H1 (cell line): ENCODE results near the gene PHF24. TPM values are rescaled to one million over a fixed set of nuclear protein-coding genes. Genes with fewer than 3 reads are reported as not detected.

Source experiments
- CTCF ChIA-PET: fragments of 300-600 bp; sonication (Branson Sonifier 250); formaldehyde crosslinking; loops from one replicate; lab custom pipeline; 2021; ENCODE audit not compliant: partially characterized antibody; lab: Charles Lee
- POLR2A ChIA-PET: fragments of 300-600 bp; sonication (Branson Sonifier 250); formaldehyde crosslinking; loops from one replicate; lab custom pipeline; 2021; ENCODE audit warnings: inconsistent platforms; ENCODE audit not compliant: partially characterized antibody; lab: Charles Lee
- DNase-seq, 2 experiments: peaks; one replicate each; pipeline versions ENCODE4 v3.0.0 to v3.0.0-alpha.2; 2010 to 2022; ENCODE audit warnings: low spot score in 2 of 2, low read depth in 1 of 2, mixed read lengths in 1 of 2
- FAIRE-seq: peaks from 2 replicates; lab custom pipeline; 2011; peaks lifted over from hg19 to GRCh38; lab: Jason Lieb, UNC
- H2AFZ ChIP-seq: 2 replicates; pipeline ENCODE4 v1.8.1; 2012; ENCODE audit warnings: low read length, inconsistent platforms
- H2AK5ac ChIP-seq: 2 replicates; pipeline ENCODE4 v1.6.1; 2013; ENCODE audit warnings: low read depth, low read length
- H2BK120ac ChIP-seq: replicated peaks from 2 replicates; pipeline ENCODE3; 2013; ENCODE audit warnings: low read depth, low read length, inconsistent platforms
- H2BK12ac ChIP-seq: 2 replicates; pipeline ENCODE4 v1.6.1; 2013; ENCODE audit warnings: low read depth, low read length
- H2BK15ac ChIP-seq: 2 replicates; pipeline ENCODE4 v1.6.1; 2013; ENCODE audit warnings: low read length
- H2BK20ac ChIP-seq: 2 replicates; pipeline ENCODE4 v1.6.1; 2013; ENCODE audit warnings: low read length
- H2BK5ac ChIP-seq: 2 replicates; pipeline ENCODE4 v1.6.1; 2013; ENCODE audit warnings: low read depth, low read length
- H3K14ac ChIP-seq: 2 replicates; pipeline ENCODE4 v1.6.1; 2013; ENCODE audit warnings: inconsistent platforms; ENCODE audit not compliant: insufficient read length
- H3K18ac ChIP-seq: 2 replicates; pipeline ENCODE4 v1.6.1; 2013; ENCODE audit warnings: low read length; ENCODE audit errors: extremely low read depth
- H3K23ac ChIP-seq: 2 replicates; pipeline ENCODE4 v1.6.1; 2013; ENCODE audit warnings: inconsistent platforms; ENCODE audit not compliant: insufficient read length
- H3K23me2 ChIP-seq: 2 replicates; pipeline ENCODE4 v1.6.1; 2013; ENCODE audit warnings: low read depth, low read length
- H3K27ac ChIP-seq: 2 replicates; pipeline ENCODE4 v1.6.1; 2011; ENCODE audit warnings: low read depth, low read length, inconsistent platforms
- H3K27me3 ChIP-seq, 4 experiments: replicated peaks in 1 of 4; 1 replicate in 1 of 4; 2 replicates in 3 of 4; pipeline versions ENCODE4 v1.6.1 to v1.8.1; 2011 to 2013; ENCODE audit warnings: low read length in 3 of 4, mild to moderate bottlenecking in 3 of 4, inconsistent platforms in 2 of 4, mixed read lengths in 2 of 4, moderate library complexity in 1 of 4; ENCODE audit not compliant: control insufficient read depth in 3 of 4, insufficient read depth in 3 of 4; ENCODE audit errors: extremely low read depth in 1 of 4
- H3K36me3 ChIP-seq, 4 experiments: 2 replicates each; pipeline versions ENCODE4 v1.6.1 to v1.8.1; 2011 to 2013; ENCODE audit warnings: mild to moderate bottlenecking in 4 of 4, low read length in 3 of 4, moderate library complexity in 2 of 4, control low read depth in 1 of 4, inconsistent platforms in 1 of 4; ENCODE audit not compliant: insufficient read depth in 4 of 4, control insufficient read depth in 2 of 4
- H3K4ac ChIP-seq: replicated peaks from 2 replicates; pipeline ENCODE3; 2013; ENCODE audit warnings: low read length, low read depth, mixed read lengths, inconsistent platforms; ENCODE audit not compliant: insufficient read length
- H3K4me1 ChIP-seq, 4 experiments: replicated peaks in 1 of 4; 1 replicate in 1 of 4; 2 replicates in 3 of 4; pipeline versions ENCODE4 v1.6.1 to v1.8.1; 2011 to 2013; ENCODE audit warnings: low read length in 3 of 4, inconsistent platforms in 2 of 4, mixed read lengths in 1 of 4; ENCODE audit not compliant: insufficient read depth in 4 of 4, control insufficient read depth in 3 of 4
- H3K4me2 ChIP-seq, 2 experiments: 2 replicates each; pipeline versions ENCODE4 v1.6.1 to v1.8.1; 2011 to 2013; ENCODE audit warnings: low read depth in 2 of 2, low read length in 2 of 2, control low read depth in 1 of 2, inconsistent platforms in 1 of 2, mild to moderate bottlenecking in 1 of 2; ENCODE audit not compliant: insufficient read depth in 1 of 2
- H3K4me3 ChIP-seq, 4 experiments: fragments of 200-600, 300-600 bp in 1 of 4; sonication (generic), shearing (Covaris generic), sonication (Bioruptor Twin) in 1 of 4; 2 replicates each; pipeline versions ENCODE4 v1.5.1 to v1.8.1; 2011 to 2016; ENCODE audit warnings: low read length in 4 of 4, low read depth in 3 of 4, control low read depth in 2 of 4, inconsistent platforms in 2 of 4, mild to moderate bottlenecking in 2 of 4, mixed read lengths in 1 of 4, moderate library complexity in 1 of 4; ENCODE audit not compliant: insufficient read depth in 2 of 4; ENCODE audit errors: extremely low read depth in 1 of 4
- H3K56ac ChIP-seq: replicated peaks from 2 replicates; pipeline ENCODE3; 2013; ENCODE audit warnings: low read depth, mild to moderate bottlenecking, mixed read lengths, low read length, inconsistent platforms; ENCODE audit not compliant: insufficient read length
- H3K79me1 ChIP-seq: 2 replicates; pipeline ENCODE4 v1.6.1; 2013; ENCODE audit warnings: low read depth, low read length, control low read depth
- H3K79me2 ChIP-seq, 2 experiments: 2 replicates each; pipeline versions ENCODE4 v1.6.1 to v1.8.1; 2012 to 2013; ENCODE audit warnings: low read length in 2 of 2, mild to moderate bottlenecking in 2 of 2, inconsistent platforms in 1 of 2; ENCODE audit not compliant: insufficient read depth in 2 of 2, control insufficient read depth in 1 of 2
- H3K9ac ChIP-seq, 4 experiments: replicated peaks in 1 of 4; 1 replicate in 1 of 4; 2 replicates in 3 of 4; pipeline versions ENCODE4 v1.6.1 to v1.8.1; 2011 to 2013; ENCODE audit warnings: low read depth in 3 of 4, low read length in 3 of 4, control low read depth in 2 of 4, mild to moderate bottlenecking in 2 of 4, moderate library complexity in 2 of 4, inconsistent platforms in 1 of 4; ENCODE audit errors: extremely low read depth in 1 of 4
- H3K9me3 ChIP-seq, 2 experiments: 2 replicates each; pipeline versions ENCODE4 v1.6.1 to v1.8.1; 2012 to 2013; ENCODE audit warnings: mild to moderate bottlenecking in 2 of 2, moderate library complexity in 2 of 2, control low read depth in 1 of 2, inconsistent platforms in 1 of 2, low read depth in 1 of 2, low read length in 1 of 2, mixed read lengths in 1 of 2; ENCODE audit not compliant: insufficient read depth in 2 of 2
- H4K20me1 ChIP-seq, 2 experiments: replicated peaks in 1 of 2; 2 replicates each; pipeline versions ENCODE3 to v1.8.1; 2011 to 2013; ENCODE audit warnings: inconsistent platforms in 2 of 2, low read length in 2 of 2, mild to moderate bottlenecking in 1 of 2; ENCODE audit not compliant: insufficient read depth in 2 of 2, control insufficient read depth in 1 of 2
- H4K5ac ChIP-seq: 2 replicates; pipeline ENCODE4 v1.6.1; 2013; ENCODE audit warnings: low read length, low read depth, mixed read lengths, inconsistent platforms; ENCODE audit not compliant: insufficient read length
- H4K8ac ChIP-seq: 2 replicates; pipeline ENCODE4 v1.8.0; 2013; ENCODE audit warnings: mild to moderate bottlenecking, moderate library complexity, low read length, inconsistent platforms; ENCODE audit not compliant: insufficient read depth; ENCODE audit errors: extremely low read depth
- H4K91ac ChIP-seq: replicated peaks from 2 replicates; pipeline ENCODE3; 2013; ENCODE audit warnings: low read length, mixed read lengths, inconsistent platforms; ENCODE audit not compliant: insufficient read length
- CEBPB ChIP-seq: IDR thresholded peaks from 2 replicates; pipeline ENCODE4 v1.6.1; 2012; ENCODE audit warnings: low read depth, low read length
- CTBP2 ChIP-seq: IDR thresholded peaks from 2 replicates; pipeline ENCODE4 v1.7.0; 2011; ENCODE audit warnings: borderline replicate concordance, mild to moderate bottlenecking, moderate library complexity, mixed read lengths, low read length; ENCODE audit not compliant: insufficient read depth, insufficient read length
- NRF1 ChIP-seq: IDR thresholded peaks from 2 replicates; pipeline ENCODE4 v1.6.1; 2011; ENCODE audit warnings: mild to moderate bottlenecking, low read depth, low read length, improper control_type of control experiment
- RBBP5 ChIP-seq: IDR thresholded peaks from 2 replicates; pipeline ENCODE4 v1.7.1; 2012; ENCODE audit warnings: low read depth, mild to moderate bottlenecking, inconsistent platforms, low read length, moderate library complexity, borderline replicate concordance
- TAF7 ChIP-seq: optimal IDR thresholded peaks from 2 replicates; pipeline ENCODE3; 2011; ENCODE audit warnings: low read depth, mild to moderate bottlenecking, inconsistent platforms, low read length, moderate library complexity, borderline replicate concordance
- WGBS, 2 experiments: shearing (Covaris generic) in 1 of 2; methylation state at CpG; one replicate each; pipeline versions ENCODE4 v1.1.6 to v1.1.7; 2013 to 2015; ENCODE audit warnings: low lambda C conversion rate in 2 of 2, mixed read lengths in 2 of 2, inconsistent platforms in 1 of 2, low coverage in 1 of 2, missing lambda C conversion rate in 1 of 2; ENCODE audit not compliant: insufficient replicate concordance in 2 of 2, insufficient coverage in 1 of 2, insufficient read length in 1 of 2; ENCODE audit errors: extremely low coverage in 1 of 2, missing lambda C conversion rate in 1 of 2; 5-methylcytosine and 5-hydroxymethylcytosine counted together
- polyA plus RNA-seq, 7 experiments: library from polyadenylated mRNA; depleted of rRNA in 3 of 7; stranded (reverse) in 5 of 7; unstranded in 2 of 7; fragments of >200 nt in 5 of 7; fragments of 200-250 nt in 2 of 7; gene quantifications; 1 replicate in 5 of 7; 2 replicates in 1 of 7; 4 replicates in 1 of 7; pipeline versions ENCODE4 v1.2.1 to v1.2.3, GENCODE V29; 2011 to 2013; ENCODE audit warnings: missing spikeins in 2 of 7, mixed read lengths in 2 of 7
- total RNA-seq: library from RNA; stranded (reverse); fragmentation: NEBNext Ultra II Directional; extraction: Animal tissue kit (Norgen Biotek cat#: 25700); gene quantifications from 2 replicates; pipeline ENCODE4 v1.2.1, GENCODE V29; 2021

Gene PHF24
- total and polyA plus RNA-seq, 2 of the 8 experiments (the other 6 are each of a cell fraction or from before 2014, with no cell fraction given), result 0.29 to 0.35 TPM

DNA sequence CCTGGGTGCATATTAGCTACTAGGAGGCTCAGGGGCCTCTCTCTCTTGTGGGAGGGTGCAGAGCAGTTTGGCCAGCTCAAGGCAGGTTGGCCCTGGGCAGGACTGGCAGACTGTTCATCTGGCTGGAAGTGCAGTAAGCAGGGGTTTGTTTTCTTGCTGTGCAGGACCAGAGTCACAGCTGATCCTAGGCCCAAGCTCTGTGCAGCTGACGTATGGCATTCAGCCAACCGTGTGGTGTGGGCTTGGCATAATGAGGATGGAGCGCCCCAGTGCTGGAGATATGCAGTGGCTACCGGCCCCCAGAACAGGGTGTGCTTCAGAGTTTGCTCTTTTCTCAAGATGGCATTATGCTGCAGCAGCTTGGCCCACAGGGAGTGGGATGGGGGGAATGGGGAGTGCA lies 31.0 kb upstream of the PHF24 start:
- Histone ChIP-seq H2BK120ac (no peak overlapping the region), H3K9me3 (no peaks in the 10 kb centered on the region), H2AFZ (no peak overlapping the region), H3K27me3 (no peaks in the 10 kb centered on the region), H3K79me2 (no peaks in the 10 kb centered on the region), H3K4me2 (no peak overlapping the region), H3K9ac (no peak overlapping the region), H3K14ac (no peak overlapping the region), H3K27ac (no peak overlapping the region), H3K4me3 (no peak overlapping the region), H4K5ac (no peak overlapping the region), H3K4ac (no peak overlapping the region), H2BK15ac (no peak overlapping the region), H3K18ac (no peak overlapping the region), H4K8ac (0 out of 2 replicates have a peak overlapping the region, but pooled peaks have one; percentile 65), H3K56ac (no peak overlapping the region), H3K36me3 (no peaks in the 10 kb centered on the region), H4K91ac (no peak overlapping the region), H4K20me1 (no peaks in the 10 kb centered on the region), H3K79me1 (no peaks in the 10 kb centered on the region), H3K4me1 (no peaks in the 10 kb centered on the region), H2BK12ac (no peak overlapping the region), H2AK5ac (no peak overlapping the region), H2BK20ac (no peak overlapping the region), H3K23me2 (no peaks in the 10 kb centered on the region), H3K23ac (no peak overlapping the region)
- DNase-seq, result no peak
- ChIA-PET CTCF (interaction anchor here (1.3 to 5.5 kb wide), 8 partner anchors 16 to 67 kb away, joined by 3 to 58 read pairs (median 10); no protein-coding TSS in a partner anchor), POLR2A (no interaction called here)
- 88% methylated on average over 4 of the region's 4 CpGs; no CpG with 5 or more reads in 1 of the 2 experiments for WGBS, 2 experiments
- no peak for FAIRE-seq
- TF ChIP-seq RBBP5 (no peak), NRF1 (no peak), TAF7 (no peak), CEBPB (no peak), CTBP2 (no peak)
- TF ChIP-seq, all 59 proteins: peak for 0
- no peak overlapping the region for H2BK5ac ChIP-seq
